GM18502 (cell line): ENCODE data around the gene GPC4.

ENCODE experiments used
- ATAC-seq: cut with Tn5 transposase; IDR thresholded peaks from one replicate; pipeline ENCODE4 v1.9.1; 2021; ENCODE audit warnings: mild to moderate bottlenecking; ENCODE audit not compliant: unreplicated experiment, poor library complexity

The GPC4 gene

DNA sequence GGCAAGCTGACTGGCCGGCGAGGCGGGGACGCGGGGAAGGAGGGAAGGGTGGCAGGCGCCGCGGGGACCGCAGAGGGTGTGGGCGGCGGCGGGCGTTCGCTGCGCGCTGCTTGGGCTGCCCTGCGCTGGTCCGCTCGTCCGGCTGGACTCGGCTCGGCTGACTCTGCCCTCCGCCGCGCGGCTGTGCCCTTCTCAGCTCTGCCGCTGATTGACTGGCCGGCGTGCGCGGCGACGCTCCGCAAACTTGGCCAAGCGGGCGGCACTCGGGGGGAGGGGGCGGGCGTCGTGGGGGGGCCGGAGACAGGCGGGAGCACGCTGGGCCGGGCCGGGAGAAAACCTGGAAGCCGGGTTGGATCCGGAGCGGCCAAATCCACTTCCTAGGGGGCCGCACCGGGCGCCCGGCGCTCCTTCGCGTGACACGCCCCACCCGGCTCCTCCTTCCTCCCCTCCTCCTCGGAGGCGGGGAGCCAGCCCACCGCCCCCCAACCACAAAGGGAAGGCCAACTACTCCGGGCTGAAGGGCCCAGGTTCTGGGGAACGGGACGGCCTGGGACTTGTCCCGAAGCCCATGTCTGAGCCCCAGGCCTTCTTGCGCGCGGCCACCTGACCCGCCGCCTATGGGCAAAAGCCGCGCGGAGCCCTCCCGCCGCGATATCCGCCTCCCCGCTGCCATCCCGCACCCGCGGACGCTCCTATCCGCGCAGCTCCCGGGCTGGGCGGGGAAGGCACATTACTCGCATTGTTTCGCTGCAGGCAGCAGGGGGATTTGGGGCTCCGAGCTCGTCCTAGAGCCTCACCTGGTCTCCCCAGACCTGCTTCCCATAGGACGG is at the start of gene GPC4:
GPC4 (minus strand) TSS at position 214 of the 830 bp plus-strand sequence. CDS start 524 bp downstream, outside the sequence.
- ATAC-seq, result no peak

- no peak for ATAC-seq
Measured at GRCh38 chrX:133461231-133461630, 45.9 kb upstream of the GPC4 start.

DNA sequence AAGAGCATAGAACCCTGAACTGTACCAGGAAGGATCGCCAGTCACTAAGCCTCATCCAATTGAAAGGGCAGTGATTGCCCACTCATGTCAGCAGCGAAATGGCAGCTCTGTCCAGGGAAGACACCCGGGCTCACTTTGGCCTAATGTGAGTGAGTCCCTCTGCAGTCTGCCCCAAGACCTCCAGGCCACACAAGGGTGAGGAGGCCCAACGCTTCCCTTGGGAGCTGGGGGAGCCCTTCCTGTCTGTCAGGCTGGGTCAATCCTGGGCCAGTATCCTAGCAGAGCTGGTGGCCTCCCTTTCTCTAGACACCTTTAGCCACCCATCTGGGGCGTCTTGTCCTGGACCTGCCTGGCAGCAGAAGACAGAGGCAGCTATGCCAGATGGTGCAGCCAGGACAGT is 39.6 kb upstream of the GPC4 start:
- no peak for ATAC-seq

DNA sequence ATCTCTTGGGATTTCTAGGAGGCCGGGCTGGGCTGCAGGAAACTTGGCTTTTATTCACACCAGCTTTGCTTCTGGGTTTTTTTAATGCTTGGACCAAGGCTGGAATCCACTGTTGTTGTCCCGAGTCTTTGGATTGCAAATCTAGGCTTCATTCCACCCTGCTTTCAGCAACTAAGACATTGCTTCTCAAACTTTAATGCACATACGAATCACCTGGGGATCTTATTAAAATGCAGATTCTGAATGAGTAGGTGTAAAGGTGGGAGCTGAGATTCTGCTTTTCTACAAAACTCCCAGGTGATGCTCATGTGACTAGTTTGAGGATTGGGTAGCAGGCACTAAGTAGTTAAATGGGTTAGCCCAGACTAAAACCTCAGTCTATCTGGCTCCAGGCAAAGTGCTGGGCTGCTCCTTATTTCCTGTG is 39.2 kb upstream of the GPC4 start:
- ATAC-seq, result no peak

DNA sequence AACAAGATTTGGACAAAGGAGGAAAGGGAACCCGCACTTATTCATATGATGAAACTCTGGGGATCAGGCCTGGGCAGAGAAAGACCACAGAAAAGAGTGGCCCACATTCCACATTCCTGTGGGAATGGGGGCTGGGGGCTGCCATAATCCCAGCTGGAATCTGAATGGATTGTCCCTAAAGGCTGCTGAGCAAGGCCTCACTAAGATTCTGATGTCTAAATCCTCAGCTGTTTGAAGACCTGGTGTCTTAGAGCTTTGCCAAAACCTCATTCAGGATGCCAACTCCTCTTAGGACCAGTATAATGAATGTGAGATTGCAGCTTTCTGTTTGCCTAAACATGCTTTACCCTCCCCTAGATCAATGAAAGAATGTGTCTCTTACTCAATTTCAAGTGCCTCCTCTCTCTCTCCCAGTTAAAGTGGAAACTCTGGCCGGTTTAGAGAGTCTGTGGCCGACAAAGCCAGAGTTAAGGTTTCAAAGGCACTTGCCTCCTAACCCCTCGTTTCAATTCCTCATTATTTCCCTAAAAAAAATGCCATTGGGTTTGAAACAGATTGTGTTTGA is 33.3 kb upstream of the GPC4 start:
- ATAC-seq, result no peak

DNA sequence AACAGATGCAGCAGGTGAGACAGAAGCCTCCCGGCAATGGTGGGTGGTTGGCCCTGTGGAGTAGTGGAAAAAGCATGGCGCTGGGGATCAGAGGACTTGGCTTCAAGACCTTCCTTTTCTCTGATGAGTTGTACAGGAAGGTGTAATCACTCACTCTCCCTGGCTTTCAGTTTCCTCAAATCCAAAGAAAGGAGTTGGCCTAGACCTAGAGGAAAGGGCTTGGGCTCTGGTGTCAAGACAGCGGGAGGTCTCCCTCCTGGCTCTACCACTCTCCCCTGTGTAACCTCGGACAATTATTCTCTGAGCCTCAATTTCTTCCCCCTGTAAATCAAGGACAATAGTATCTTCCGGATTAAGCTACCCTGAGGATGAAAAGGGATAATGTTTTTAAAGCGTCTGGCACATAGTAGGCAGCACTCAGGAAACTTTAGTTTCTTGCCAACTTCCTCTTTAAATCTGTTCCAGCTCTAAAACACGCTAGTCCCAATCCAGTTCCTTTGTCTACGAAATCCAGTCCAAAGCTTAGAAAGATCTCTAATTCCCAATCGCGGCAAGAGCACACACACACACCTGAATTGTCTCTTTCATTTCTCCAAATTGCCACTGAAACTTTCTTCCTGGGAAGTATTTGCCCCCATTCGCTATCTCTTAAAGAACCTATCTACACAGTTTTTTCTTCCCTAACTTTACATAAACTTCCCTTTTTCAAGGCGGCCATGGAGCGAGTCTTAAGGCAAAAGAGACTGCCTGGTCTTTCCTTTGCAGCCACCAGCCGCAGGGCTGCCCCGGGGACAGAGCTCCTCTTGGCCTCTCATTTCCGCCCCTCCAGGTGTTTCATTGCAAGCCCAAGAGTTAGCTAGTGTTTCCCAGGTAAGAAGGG is 29.9 kb upstream of the GPC4 start:
- no peak for ATAC-seq

DNA sequence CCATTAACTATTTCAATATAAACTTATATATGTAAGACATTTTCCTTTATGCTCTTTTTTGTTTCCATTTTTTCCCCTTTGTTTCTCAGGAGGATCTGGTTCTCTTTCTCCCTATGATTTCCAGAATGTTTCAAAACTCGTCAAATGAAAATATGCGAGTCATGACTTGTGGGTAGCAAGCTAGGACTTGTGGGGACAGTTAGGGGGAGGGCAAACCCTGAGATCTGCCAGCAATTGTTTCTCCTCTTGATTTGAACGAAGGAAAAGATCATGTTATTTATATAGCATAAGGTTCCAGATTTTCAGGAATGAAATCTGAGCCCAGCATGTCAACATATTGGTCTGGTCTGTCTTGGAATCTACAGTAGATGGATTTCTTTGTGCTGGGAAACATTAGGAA is 28.9 kb upstream of the GPC4 start:
- no peak for ATAC-seq

- no peak for ATAC-seq
Measured at GRCh38 chrX:133440797-133441163, 25.5 kb upstream of the GPC4 start.

DNA sequence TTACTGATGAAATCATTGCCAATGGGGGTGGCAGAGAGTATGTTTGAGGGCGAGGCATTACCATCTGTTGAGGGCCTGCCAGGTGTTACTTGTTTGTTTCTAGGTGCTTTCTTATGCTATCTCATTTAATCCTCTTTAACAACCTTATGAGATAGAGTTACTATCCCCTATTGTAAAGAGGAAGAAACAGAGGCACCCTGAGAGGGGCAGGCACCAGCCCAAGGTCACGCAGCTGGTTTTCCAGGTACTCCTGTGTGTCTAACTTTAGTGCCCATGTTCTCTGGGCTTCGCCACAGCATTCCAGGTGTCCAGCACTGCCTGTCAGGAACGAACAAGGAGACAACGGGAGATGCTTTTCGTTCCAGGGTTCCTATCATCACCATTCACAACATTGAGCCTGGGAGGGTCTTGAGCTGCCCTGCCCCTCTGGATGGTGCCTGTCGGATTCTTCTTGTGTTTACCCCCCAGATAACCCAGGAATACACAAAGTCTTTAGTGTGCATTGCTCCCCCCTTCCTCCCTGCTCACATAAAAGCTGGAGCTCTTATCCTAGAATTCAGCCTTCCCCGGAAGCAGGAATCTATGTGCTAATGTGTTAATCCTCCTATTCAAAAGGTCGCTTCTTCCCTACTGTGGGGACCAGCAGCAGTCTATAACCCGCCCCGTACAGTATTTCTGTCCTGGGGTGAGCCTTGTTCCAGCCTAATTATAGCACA is 24.9 kb upstream of the GPC4 start:
- no peak for ATAC-seq

DNA sequence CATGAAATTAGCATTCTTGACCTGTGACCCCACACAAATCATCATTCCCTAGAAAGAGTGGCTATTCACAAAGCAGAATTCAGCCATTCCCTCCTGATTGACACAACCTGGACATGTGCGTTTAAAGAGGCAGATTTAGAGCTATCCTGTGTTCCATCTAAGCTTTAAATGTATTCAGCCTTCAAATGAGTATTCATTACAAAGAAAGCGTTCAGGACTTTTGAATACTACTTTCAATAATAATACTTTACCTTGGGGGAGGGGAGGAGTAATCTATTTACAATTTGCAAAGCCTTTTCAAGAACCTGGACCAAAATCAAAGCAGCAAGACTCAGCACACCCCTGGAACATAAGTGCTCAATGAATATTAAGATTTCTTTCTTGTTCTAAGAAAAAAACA is 22.5 kb upstream of the GPC4 start:
- no peak for ATAC-seq

DNA sequence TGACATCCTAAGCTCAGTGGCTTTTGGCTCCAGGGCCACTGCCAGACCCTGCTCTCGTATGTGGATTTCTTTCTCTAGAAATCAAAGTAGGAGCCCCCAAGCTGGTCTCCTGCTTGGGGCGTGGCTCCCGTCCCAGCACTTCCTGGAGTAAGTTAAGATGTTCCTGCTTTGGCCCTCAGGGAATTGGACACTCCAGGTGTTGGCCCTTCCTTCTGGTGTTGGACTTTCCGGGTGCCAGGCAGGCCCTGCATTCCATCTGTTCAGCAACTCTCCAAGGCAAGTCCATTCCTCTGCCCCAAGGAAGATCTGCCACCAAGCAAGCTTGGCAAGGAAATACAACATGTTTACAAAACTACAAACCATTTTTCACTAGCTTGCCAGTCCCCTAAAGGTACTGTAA is 22.1 kb upstream of the GPC4 start:
- no peak for ATAC-seq

DNA sequence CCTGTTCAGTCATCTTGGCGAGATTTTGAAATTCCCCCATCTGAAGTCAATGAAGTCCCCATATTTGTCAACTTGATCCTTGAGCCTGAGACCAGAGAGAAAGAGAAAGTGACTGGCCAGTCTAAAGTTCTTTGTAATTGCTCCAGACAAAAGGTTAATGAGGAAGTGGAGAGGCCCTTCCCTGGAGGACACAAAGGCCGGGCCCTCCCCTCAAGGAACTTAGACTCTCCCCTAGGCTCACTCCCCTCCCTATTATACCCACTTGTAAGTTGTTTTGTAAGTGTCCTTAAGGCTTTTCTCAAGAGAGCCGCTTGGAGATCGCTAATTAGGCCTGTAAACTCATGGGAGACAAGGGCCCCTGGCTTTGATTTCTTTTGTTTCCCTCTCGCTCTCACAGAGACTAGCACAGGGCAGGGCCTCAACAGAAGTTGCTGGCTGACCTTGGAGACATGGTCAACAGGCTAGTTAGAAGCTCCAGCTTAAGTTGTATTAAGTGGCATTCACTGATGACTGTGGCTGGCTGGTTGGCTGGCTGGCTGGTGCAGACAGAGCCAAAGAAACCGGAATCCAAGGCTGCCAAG is 20.3 kb upstream of the GPC4 start:
- no peak for ATAC-seq

- no peak for ATAC-seq
Measured at GRCh38 chrX:133434197-133434820, 19.0 kb upstream of the GPC4 start.

DNA sequence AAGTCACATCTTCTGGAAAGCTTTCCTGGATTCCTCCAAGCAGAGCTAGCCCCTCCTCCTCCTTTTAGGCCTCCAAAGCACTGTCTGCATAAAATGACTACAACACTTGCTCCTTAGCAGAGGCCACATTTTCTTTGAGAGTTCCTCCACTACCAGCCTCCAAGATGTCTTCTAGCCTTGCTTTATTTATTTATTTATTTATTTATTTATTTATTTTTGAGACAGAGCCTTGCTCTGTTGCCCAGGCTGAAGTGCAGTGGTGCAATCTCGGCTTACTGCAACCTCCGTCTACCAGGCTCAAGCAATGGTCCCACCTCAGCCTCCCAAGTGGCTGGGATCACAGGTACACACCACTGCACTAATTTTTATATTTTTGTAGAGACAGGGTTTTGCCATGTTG is 4.6 kb upstream of the GPC4 start:
- ATAC-seq, result no peak

DNA sequence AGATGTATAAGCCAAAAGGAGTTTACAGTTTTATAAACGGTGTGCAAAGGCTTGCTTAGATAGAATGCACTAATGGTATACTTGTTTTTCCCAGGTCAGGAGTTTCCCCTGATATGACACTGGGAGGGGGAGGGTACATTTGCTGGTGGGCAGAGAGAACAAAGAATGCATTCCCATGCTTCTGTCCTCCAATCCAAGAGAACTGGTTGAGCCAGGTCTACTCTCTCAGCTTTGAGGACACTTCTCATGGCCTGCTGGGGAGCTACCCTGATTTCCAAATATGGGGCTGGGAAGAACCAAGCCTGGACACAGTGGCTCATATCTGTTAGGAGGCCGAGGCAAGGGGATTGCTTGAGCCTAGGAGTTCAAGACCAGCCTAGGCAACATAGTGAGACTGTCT is 3.3 kb upstream of the GPC4 start:
- no peak for ATAC-seq

- ATAC-seq, result no peak
Measured at GRCh38 chrX:133417364-133417763, 2.1 kb upstream of the GPC4 start.

- no peak for ATAC-seq
Measured at GRCh38 chrX:133414406-133415275, 648 bp downstream of the GPC4 start.

DNA sequence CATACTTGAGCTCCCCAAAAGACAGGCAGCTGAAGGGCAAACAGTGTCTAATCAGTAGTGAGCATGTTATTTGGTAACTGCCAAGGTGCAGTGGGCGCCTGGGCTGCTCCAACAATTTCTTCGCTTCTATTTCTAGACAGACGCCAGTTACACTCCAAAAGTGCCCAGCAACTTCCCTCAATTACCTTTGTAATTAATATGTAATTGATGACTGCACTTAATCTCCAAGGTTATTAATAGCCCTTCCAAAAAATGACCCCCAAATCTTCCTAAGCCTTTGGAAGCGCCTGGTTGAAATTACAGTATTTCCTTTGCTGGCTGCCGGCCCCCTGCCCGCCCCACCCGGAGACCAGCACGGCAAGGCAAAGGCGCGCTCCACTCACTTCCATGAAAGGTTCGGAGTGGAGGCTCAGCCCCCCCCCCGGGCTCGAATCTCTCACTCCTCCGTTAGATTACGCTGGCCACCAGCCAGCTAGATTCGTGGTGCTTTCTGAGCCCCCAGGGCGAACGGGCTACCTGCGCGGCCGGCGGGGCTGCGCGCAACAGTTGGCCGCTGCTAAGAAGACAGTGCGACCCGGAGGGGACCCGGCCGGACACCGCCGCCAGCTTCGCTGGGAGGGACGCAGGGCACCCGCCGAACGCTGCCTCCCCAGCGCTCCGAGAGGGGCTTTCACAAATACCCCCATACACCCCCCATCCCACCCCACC is 1.9 kb downstream of the GPC4 start:
- ATAC-seq, result no peak
